ENCODE data around the gene DVL1.

The DVL1 gene

DNA sequence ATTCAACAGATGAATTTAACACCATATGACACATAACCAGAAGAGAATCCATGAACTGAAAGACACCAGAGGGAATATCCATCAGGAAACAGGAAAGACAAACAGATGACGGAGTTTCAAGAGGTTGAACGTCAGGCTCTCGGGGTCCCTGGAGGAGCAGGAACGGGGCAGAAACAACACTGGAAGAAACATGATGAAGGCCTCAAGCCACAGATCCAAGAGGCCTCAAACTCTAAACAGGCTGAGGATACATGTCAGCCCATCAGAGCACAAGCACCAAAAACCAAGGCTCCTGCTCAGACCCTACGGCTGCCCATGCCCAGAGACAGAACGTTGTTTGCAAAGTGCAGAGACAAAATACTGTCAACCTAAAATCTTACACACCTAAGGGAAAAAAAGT lies 31.8 kb downstream of the DVL1 start:
- TF ChIP-seq POLR2AphosphoS5 (IDR thresholded peaks at IDR 0.05; ENCODE audit: low read depth, low read length) (no peak), FOXP2 (optimal IDR thresholded peaks at IDR 0.05; ENCODE audit: borderline replicate concordance, extremely low read depth, extremely low read length, insufficient read depth) (no peak), SIN3A (IDR thresholded peaks at IDR 0.05; ENCODE audit: borderline replicate concordance, insufficient read depth, low read length) (no peak), TAF1 (IDR thresholded peaks at IDR 0.05; ENCODE audit: borderline replicate concordance, insufficient read depth, low read length) (no peak)
- TF ChIP-seq, protein P1, sequence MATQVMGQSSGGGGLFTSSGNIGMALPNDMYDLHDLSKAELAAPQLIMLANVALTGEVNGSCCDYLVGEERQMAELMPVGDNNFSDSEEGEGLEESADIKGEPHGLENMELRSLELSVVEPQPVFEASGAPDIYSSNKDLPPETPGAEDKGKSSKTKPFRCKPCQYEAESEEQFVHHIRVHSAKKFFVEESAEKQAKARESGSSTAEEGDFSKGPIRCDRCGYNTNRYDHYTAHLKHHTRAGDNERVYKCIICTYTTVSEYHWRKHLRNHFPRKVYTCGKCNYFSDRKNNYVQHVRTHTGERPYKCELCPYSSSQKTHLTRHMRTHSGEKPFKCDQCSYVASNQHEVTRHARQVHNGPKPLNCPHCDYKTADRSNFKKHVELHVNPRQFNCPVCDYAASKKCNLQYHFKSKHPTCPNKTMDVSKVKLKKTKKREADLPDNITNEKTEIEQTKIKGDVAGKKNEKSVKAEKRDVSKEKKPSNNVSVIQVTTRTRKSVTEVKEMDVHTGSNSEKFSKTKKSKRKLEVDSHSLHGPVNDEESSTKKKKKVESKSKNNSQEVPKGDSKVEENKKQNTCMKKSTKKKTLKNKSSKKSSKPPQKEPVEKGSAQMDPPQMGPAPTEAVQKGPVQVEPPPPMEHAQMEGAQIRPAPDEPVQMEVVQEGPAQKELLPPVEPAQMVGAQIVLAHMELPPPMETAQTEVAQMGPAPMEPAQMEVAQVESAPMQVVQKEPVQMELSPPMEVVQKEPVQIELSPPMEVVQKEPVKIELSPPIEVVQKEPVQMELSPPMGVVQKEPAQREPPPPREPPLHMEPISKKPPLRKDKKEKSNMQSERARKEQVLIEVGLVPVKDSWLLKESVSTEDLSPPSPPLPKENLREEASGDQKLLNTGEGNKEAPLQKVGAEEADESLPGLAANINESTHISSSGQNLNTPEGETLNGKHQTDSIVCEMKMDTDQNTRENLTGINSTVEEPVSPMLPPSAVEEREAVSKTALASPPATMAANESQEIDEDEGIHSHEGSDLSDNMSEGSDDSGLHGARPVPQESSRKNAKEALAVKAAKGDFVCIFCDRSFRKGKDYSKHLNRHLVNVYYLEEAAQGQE (IDR thresholded peaks at IDR 0.05; ENCODE audit: insufficient read depth in 1 of 2, low read depth in 2 of 2, low read length in 2 of 2) = no peak

- TF ChIP-seq, protein P1 (IDR thresholded peaks at IDR 0.05; ENCODE audit: insufficient read depth in 1 of 2, low read depth in 2 of 2, low read length in 2 of 2) = no peak
- TF ChIP-seq FOXP2 (optimal IDR thresholded peaks at IDR 0.05; ENCODE audit: borderline replicate concordance, extremely low read depth, extremely low read length, insufficient read depth) (no peak), TAF1 (IDR thresholded peaks at IDR 0.05; ENCODE audit: borderline replicate concordance, insufficient read depth, low read length) (no peak), SIN3A (IDR thresholded peaks at IDR 0.05; ENCODE audit: borderline replicate concordance, insufficient read depth, low read length) (no peak), POLR2AphosphoS5 (IDR thresholded peaks at IDR 0.05; ENCODE audit: low read depth, low read length) (no peak)
Measured at GRCh38 chr1:1315435-1315954, 33.7 kb downstream of the DVL1 start.

DNA sequence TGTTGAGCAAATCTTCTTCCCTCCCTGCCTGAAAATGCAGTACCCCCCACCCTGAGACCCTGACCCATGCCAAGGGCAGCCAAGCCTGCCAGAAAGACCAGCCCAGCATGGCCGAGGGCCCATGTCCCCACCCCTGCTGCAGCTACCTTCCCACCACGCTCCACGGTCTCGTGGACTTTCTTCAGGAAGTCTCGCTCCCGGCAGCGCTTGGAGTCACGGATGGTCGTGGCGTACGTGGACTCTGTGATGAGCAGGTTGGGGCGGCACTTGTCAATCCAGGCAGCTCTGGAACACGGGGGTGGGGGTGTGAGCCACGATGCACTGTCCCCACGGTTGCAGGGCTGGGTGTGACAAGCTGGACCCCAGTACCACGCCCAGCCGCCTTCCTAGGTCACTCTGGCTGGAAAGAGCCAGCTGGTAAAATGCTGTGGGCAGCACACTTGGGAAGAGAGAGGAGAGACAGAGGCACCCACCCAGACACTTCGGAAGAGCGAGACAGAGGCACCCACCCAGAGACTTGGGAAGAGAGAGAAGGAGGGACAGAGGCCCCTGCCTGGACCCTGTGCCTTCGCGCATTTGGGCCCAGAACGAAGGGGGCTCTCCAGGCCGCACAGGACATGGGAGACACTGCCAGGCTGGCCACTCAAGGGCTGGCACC lies 34.4 kb downstream of the DVL1 start:
- no peak for TF ChIP-seq POLR2AphosphoS5 (IDR thresholded peaks at IDR 0.05; ENCODE audit: low read depth, low read length)
- TF ChIP-seq, protein P1 (IDR thresholded peaks at IDR 0.05; ENCODE audit: insufficient read depth in 1 of 2, low read depth in 2 of 2, low read length in 2 of 2) = no peak
- no peak for TF ChIP-seq FOXP2 (optimal IDR thresholded peaks at IDR 0.05; ENCODE audit: borderline replicate concordance, extremely low read depth, extremely low read length, insufficient read depth)
- TF ChIP-seq SIN3A (IDR thresholded peaks at IDR 0.05; ENCODE audit: borderline replicate concordance, insufficient read depth, low read length) = no peak
- no peak for TF ChIP-seq TAF1 (IDR thresholded peaks at IDR 0.05; ENCODE audit: borderline replicate concordance, insufficient read depth, low read length)

GRCh38 chr1:1314237-1314586 lies 35.0 kb downstream of the DVL1 start:
- TF ChIP-seq SIN3A (IDR thresholded peaks at IDR 0.05; ENCODE audit: borderline replicate concordance, insufficient read depth, low read length) (no peak), TAF1 (IDR thresholded peaks at IDR 0.05; ENCODE audit: borderline replicate concordance, insufficient read depth, low read length) (no peak), POLR2AphosphoS5 (IDR thresholded peaks at IDR 0.05; ENCODE audit: low read depth, low read length) (no peak), FOXP2 (optimal IDR thresholded peaks at IDR 0.05; ENCODE audit: borderline replicate concordance, extremely low read depth, extremely low read length, insufficient read depth) (no peak)
- TF ChIP-seq, protein P1 (IDR thresholded peaks at IDR 0.05; ENCODE audit: insufficient read depth in 1 of 2, low read depth in 2 of 2, low read length in 2 of 2) = no peak
